RWPE1 (cell line): ENCODE results near the gene SORCS1.
A peak's percentile ranks its signal among the peaks of the same experiment; 100 is the strongest.

Source experiments
- CTCF ChIA-PET: fragments of 350-600 bp; sonication (Branson Sonifier 250); formaldehyde crosslinking; extraction: SDS; loops from one replicate; lab custom pipeline; 2021; lab: Yijun Ruan, JAX
- POLR2A ChIA-PET: fragments of 400-600 bp; formaldehyde crosslinking; extraction: SDS; loops from one replicate; lab custom pipeline; 2020; ENCODE audit warnings: antibody characterized with exemption; ENCODE audit not compliant: low non-redundant PET; lab: Yijun Ruan, JAX
- DNase-seq: peaks from one replicate; pipeline ENCODE4 v3.0.0; 2012; ENCODE audit warnings: low spot score
- H3K27ac ChIP-seq: fragments of 450-650 bp; 2 replicates; pipeline ENCODE4 v1.5.1; 2017
- TF ChIP-seq, protein P1 (sequence below): fragments of 450-650 bp; conservative IDR thresholded peaks from 2 replicates; pipeline ENCODE4 v1.5.1; 2017; ENCODE audit warnings: low read depth, mild to moderate bottlenecking

The SORCS1 gene

DNA sequence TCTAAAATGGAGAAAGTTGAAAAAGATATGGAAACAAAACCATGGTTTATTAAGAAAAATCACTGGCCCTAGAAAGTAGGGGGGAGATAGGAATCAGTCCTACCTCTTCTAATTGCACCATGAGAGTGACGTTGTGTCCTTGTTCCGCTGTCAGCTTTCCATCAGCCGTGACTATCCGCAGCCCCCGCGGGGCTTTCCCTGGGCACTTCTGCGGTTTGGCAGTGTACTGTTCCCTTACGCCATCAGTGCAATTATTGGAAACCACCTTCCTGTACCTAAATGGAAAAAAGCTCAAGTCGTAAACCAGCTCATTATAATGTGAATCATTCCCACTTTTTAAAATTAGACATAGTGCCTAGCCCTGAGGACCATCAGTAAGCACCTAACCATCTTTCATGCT lies 512.2 kb downstream of the SORCS1 start:
- DNase-seq = peak; percentile 4
- TF ChIP-seq, protein P1, sequence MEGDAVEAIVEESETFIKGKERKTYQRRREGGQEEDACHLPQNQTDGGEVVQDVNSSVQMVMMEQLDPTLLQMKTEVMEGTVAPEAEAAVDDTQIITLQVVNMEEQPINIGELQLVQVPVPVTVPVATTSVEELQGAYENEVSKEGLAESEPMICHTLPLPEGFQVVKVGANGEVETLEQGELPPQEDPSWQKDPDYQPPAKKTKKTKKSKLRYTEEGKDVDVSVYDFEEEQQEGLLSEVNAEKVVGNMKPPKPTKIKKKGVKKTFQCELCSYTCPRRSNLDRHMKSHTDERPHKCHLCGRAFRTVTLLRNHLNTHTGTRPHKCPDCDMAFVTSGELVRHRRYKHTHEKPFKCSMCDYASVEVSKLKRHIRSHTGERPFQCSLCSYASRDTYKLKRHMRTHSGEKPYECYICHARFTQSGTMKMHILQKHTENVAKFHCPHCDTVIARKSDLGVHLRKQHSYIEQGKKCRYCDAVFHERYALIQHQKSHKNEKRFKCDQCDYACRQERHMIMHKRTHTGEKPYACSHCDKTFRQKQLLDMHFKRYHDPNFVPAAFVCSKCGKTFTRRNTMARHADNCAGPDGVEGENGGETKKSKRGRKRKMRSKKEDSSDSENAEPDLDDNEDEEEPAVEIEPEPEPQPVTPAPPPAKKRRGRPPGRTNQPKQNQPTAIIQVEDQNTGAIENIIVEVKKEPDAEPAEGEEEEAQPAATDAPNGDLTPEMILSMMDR = no peak
- CTCF ChIA-PET = interaction anchor here (0.6 kb wide), 1 partner anchor 225 kb away, joined by 3 read pairs; no protein-coding TSS in a partner anchor
- POLR2A ChIA-PET = no interaction called here
- no peak overlapping the region for H3K27ac ChIP-seq

DNA sequence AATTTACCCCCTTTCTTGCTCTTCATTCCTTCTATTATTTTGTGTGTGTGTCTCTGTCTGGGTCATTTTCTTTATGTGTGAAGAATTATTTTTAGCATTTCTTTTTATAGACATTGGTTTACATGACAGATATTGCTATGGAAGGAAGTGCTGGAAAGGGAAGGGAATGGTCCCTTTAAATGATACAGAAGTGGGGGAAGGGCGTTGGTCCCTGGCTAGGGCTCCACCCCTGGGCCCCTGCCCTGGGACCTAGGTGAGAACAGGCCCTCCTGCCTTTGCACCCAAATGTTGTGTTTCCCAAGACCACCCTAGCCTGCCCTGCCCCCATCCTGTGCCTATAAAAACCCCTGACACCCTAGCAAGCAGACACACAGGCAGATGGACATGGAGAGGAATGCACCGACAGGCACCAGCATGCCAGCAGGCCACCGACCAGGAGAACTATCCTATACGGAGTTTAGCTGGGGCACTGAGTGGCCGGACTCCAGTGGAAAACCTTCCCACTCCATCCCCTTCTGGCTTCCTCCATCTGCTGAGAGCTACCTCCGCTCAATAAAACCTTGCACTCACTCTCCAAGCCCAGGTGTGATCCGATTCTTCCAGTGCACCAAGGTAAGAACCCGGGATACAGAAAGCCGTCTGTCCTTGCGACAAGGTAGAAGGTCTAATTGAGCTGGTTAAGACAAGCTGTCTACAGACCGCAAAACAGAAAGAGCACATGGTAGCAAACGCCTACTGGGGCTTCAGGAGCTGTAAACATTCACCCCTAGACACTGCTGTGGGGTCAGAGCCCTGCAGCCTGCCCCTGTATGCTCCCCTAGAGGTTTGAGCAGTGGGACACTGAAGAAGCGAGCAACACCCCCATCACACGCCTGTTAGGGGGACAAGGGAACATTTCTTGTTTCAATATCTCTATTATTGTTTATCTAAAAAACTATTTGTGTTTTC lies 515.7 kb downstream of the SORCS1 start:
- no peak for DNase-seq
- CTCF ChIA-PET = interaction anchor here (0.6 kb wide), 1 partner anchor 10 kb away, joined by 3 read pairs; no protein-coding TSS in a partner anchor
- H3K27ac ChIP-seq = no peak overlapping the region
- TF ChIP-seq, protein P1 = no peak
- POLR2A ChIA-PET = no interaction called here

DNA sequence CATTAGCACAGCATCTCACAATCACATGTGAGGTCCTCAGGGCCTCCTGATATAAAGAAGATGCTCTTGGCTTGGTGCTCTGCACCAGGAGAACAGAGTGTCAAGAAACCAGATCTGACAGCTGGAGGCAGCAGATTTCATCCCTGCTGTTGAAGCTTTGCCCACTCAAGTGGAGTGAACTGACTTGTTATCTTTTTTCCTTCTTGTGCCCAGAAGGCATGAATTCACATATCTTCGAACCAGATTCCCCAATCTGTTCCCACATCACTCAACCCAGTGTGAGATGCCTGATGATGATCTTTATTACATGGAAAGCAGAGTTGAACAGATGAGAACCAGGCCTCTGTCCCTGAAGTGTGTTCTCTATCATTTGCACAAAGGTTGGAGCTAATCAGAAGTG lies 521.0 kb downstream of the SORCS1 start:
- no peak for DNase-seq
- TF ChIP-seq, protein P1 = no peak
- CTCF ChIA-PET = no interaction called here
- H3K27ac ChIP-seq = no peak overlapping the region
- POLR2A ChIA-PET = no interaction called here

DNA sequence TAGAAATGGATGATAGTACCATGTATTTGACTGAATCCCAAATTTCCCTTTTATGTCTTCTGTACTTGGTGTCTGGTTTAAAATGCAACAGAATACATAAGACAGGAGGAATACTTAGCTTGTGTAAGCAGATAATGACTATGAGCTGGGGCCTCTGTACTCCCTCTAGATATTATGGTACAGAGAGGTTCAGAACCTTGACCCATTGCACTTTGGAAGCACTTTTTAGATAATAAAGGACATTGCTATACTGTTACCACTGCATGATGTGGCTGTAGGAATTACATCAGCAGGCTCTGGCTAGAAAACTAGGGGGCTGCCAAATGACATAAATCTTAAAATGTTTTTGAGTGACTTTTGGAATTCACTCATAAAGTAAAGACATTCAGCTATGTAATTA lies 526.6 kb downstream of the SORCS1 start:
- TF ChIP-seq, protein P1 = no peak
- POLR2A ChIA-PET = no interaction called here
- no peak overlapping the region for H3K27ac ChIP-seq
- CTCF ChIA-PET = no interaction called here
- DNase-seq = no peak

DNA sequence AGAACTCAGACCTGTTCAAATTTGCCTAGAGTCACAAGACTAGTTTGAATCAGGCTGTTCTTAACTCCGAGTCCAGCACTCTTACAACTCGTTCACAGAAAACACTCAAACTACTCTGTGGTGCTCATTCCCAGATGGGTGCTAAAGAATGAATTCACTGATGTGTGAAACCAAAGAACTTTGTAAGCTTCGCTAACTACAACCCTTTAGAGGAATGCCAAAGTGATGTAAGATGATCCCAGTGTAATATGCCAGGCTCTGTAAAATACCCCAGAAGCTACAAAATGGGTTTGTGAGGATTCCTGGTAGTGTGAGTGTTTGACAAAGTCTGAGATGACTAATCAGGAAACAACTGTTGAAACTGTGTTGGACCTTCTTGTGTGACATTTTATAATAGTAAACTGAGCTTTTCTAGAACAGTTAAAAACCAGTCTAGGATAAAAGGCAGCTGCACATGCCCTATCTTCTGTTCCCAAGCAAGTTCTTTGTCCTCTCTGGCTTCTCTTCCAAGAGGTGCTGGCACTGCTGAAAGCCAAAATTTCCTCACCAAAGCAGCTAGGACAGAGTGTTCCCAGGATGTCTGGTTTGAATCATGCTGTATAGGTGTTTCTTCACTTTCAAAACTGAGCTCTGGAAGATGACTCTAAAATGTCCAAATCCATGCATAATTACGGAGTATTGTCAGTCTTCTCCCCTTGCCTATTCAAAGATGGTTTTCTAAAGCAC lies 527.6 kb downstream of the SORCS1 start:
- TF ChIP-seq, protein P1 = no peak

DNA sequence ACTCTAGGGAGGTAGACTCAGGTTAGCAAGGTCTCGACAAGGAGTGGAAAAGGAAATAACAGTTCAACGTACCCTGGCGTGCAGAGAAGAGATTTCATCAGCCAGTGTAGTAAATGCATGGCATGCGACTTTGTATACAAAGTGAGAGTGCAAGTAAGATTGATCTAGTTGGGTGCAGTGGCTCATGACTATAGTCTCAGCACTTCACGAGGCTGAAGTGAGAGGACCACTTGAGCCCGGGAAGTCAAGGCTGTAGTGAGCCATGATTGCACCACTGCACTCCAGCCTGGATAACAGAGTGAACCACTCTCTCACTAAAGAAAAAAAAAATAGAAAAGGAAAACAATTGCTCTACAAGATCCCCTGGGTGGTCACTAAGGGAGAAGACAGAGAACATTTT lies 528.6 kb downstream of the SORCS1 start:
- ChIA-PET CTCF (no interaction called here), POLR2A (no interaction called here)
- DNase-seq = no peak
- no peak overlapping the region for H3K27ac ChIP-seq
- TF ChIP-seq, protein P1 = no peak

More for the DNA sequence above, 527.6 kb downstream of the SORCS1 start:
- H3K27ac ChIP-seq = no peak overlapping the region
- ChIA-PET POLR2A (no interaction called here), CTCF (interaction anchor here (0.8 kb wide), 1 partner anchor 266 kb away, joined by 3 read pairs; no protein-coding TSS in a partner anchor)
- DNase-seq = no peak
